ENCODE results near the gene TLDC2. TPM values are rescaled to one million over a fixed set of nuclear protein-coding genes. Genes with fewer than 3 reads are reported as not detected.
"Not testable (repeated sequence)": the region's sequence is repeated elsewhere in the genome, so short reads cannot be mapped to it uniquely, and the experiment has no call there.

Gene TLDC2
- total RNA-seq, 1 experiment from 2014 or later: not detected

DNA sequence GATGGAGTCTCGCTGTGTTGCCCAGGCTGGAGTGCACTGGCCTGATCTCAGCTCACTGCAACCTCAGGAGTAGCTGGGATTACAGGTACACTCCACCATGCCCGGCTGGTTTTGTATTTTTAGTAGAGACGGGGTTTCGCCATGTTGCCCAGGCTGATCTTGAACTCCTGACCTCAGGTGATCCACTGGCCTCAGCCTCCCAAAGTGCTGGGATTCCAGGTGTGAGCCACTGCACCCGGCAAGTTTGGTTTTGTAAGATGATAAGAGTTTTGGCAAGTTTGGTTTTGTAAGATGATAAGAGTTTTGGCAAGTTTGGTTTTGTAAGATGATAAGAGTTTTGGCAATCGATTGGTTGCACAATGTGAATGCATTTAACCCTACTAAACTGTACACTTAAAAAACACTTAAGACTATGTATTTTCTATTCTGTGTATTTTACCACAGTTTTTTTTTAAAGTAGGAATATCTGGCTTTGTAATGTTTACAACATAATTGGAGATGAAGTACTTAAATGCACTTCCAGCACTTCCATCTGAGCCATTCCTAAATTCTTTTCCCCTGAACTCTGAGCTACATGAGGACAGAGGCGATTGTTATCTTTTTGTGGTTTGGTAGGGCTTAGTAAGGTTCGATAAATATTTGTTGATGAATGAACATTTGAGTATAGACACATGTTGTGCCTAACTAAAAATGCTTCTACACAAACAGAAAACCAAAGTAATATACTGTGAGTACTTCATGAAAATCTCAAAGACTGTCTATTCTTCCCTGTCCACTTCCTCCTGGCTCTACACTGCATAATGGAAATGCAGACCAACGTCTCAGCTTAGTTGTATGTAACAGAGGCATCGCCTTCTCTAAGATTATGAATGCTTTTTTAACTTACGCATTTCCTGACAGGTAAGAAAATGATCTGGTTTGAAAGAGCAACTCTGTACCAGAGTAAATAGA lies 56.8 kb downstream of the TLDC2 start:
- Histone ChIP-seq H3K9me3 (no peaks in the 10 kb centered on the region), H3K27me3 (replicated peaks; ENCODE audit: control insufficient read depth, insufficient read depth, low read length) (no peaks in the 10 kb centered on the region), H3K36me3 (ENCODE audit: control insufficient read depth, insufficient read depth, low read length) (no peaks in the 10 kb centered on the region), H3K4me3 (ENCODE audit: low read depth, low read length) (no peak overlapping the region), H3K4me1 (no peaks in the 10 kb centered on the region)
- DNase-seq: no peak
- no peaks in the 10 kb centered on the region for H3K4me1 Mint-ChIP-seq (ENCODE audit: low read depth, unreplicated experiment)
- peaks cover 32% of the 10 kb centered on the region for H3K36me3 Mint-ChIP-seq (ENCODE audit: insufficient read depth, unreplicated experiment)
- ChIA-PET CTCF (no interaction called here), POLR2A (interaction anchor here (0.6 kb wide), 1 partner anchor 91 kb away, joined by 7 read pairs; no protein-coding TSS in a partner anchor)
- H3K27ac Mint-ChIP-seq (ENCODE audit: unreplicated experiment): no peak overlapping the region
- no peaks in the 10 kb centered on the region for H3K27me3 Mint-ChIP-seq (ENCODE audit: insufficient read depth, unreplicated experiment)
- H3K9me3 Mint-ChIP-seq (ENCODE audit: unreplicated experiment): no peaks in the 10 kb centered on the region
- no TSS peak for BruUV-seq (replicated peaks)
- intact Hi-C loops (cut with micrococcal nuclease; ENCODE audit: unreplicated experiment): no loop called here
- no peak overlapping the region for H3K4me3 Mint-ChIP-seq (ENCODE audit: unreplicated experiment)
- TF ChIP-seq CTCF (IDR thresholded peaks at IDR 0.05; ENCODE audit: insufficient read depth in 1 of 2, low read depth in 1 of 2, low read length in 1 of 2, severe bottlenecking in 1 of 2, unreplicated experiment in 1 of 2): no peak

- H3K4me1 ChIP-seq; DNase-seq; H3K27me3 Mint-ChIP-seq (ENCODE audit: insufficient read depth, unreplicated experiment); H3K9me3 Mint-ChIP-seq (ENCODE audit: unreplicated experiment); BruUV-seq (replicated peaks); H3K27me3 ChIP-seq (replicated peaks; ENCODE audit: control insufficient read depth, insufficient read depth, low read length); H3K4me3 ChIP-seq (ENCODE audit: low read depth, low read length); H3K4me1 Mint-ChIP-seq (ENCODE audit: low read depth, unreplicated experiment); H3K27ac Mint-ChIP-seq (ENCODE audit: unreplicated experiment); CTCF ChIA-PET; H3K36me3 ChIP-seq (ENCODE audit: control insufficient read depth, insufficient read depth, low read length); intact Hi-C loops (cut with micrococcal nuclease; ENCODE audit: unreplicated experiment); H3K9me3 ChIP-seq; POLR2A ChIA-PET; H3K4me3 Mint-ChIP-seq (ENCODE audit: unreplicated experiment): not testable (repeated sequence)
- H3K36me3 Mint-ChIP-seq (ENCODE audit: insufficient read depth, unreplicated experiment): peaks cover 24% of the 10 kb centered on the region
These were observed 57.6 kb downstream of the TLDC2 start for GRCh38 chr20:36933571-36933970.

DNA sequence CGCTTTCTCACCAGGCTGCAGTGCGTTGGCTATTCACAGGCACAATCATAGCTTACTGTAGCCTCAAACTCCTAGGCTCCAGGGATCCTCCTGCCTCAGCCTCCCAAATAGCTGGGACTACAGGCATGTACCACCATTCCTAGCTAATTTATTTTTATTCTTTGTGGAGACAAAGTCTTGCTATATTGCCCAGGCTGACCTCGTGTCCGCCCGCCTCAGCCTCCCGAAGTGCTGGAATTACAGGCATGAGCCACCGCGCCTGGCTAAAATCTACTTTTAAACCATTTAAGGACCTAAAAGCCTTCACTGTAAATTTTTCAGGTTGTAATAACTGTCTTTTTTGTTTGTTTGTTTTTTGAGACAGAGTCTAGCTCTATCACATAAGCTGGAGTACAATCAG lies 60.4 kb downstream of the TLDC2 start:
- Mint-ChIP-seq H3K4me3 (ENCODE audit: unreplicated experiment) (no peak overlapping the region), H3K36me3 (ENCODE audit: insufficient read depth, unreplicated experiment) (peaks cover 13% of the 10 kb centered on the region), H3K27me3 (ENCODE audit: insufficient read depth, unreplicated experiment) (no peaks in the 10 kb centered on the region), H3K4me1 (ENCODE audit: low read depth, unreplicated experiment) (no peaks in the 10 kb centered on the region), H3K27ac (ENCODE audit: unreplicated experiment) (no peak overlapping the region), H3K9me3 (ENCODE audit: unreplicated experiment) (no peaks in the 10 kb centered on the region)
- BruUV-seq (replicated peaks): no TSS peak
- CTCF ChIA-PET: interaction anchor here (0.6 kb wide), 1 partner anchor 146 kb away, joined by 4 read pairs; no protein-coding TSS in a partner anchor
- no peak for TF ChIP-seq CTCF (IDR thresholded peaks at IDR 0.05; ENCODE audit: insufficient read depth in 1 of 2, low read depth in 1 of 2, low read length in 1 of 2, severe bottlenecking in 1 of 2, unreplicated experiment in 1 of 2)
- H3K36me3 ChIP-seq (ENCODE audit: control insufficient read depth, insufficient read depth, low read length): no peaks in the 10 kb centered on the region
- DNase-seq: no peak
- no peak overlapping the region for H3K4me3 ChIP-seq (ENCODE audit: low read depth, low read length)
- no peaks in the 10 kb centered on the region for H3K27me3 ChIP-seq (replicated peaks; ENCODE audit: control insufficient read depth, insufficient read depth, low read length)
- intact Hi-C loops (cut with micrococcal nuclease; ENCODE audit: unreplicated experiment): no loop called here
- no peaks in the 10 kb centered on the region for H3K9me3 ChIP-seq
- POLR2A ChIA-PET: no interaction called here
- H3K4me1 ChIP-seq: no peaks in the 10 kb centered on the region

DNA sequence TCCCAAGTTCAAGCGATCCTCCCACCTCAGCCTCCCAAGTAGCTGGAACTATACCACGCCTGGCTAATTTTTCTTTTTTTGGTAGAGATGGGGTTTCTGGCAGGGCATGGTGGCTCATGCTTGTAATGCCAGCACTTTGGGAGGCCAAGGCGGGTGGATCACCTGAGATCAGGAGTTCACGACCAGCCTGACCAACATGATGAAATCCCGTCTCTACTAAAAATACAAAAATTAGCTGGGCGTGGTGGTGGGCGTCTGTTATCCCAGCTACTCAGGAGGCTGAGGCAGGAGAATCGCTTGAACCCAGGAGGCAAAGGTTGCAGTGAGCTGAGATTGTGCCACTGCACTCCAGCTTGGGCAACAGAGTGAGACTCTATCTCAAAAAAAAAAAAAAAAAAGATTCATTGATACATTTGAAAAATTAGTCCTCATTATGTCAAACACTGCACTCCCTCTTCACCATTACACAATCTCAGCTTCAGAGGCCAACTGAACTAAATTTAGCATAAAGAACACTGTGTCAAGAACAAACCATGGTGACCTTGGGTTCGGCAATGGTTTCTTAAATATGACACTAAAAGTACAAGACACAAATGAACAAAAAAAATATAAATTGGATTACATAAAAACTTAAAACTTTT lies 60.9 kb downstream of the TLDC2 start:
- CTCF ChIA-PET: interaction anchor here (0.6 to 0.7 kb wide), 2 partner anchors 227 to 1937 kb away, joined by 4 to 5 read pairs; no protein-coding TSS in a partner anchor
- H3K27ac Mint-ChIP-seq (ENCODE audit: unreplicated experiment); DNase-seq; intact Hi-C loops (cut with micrococcal nuclease; ENCODE audit: unreplicated experiment); H3K4me3 Mint-ChIP-seq (ENCODE audit: unreplicated experiment); H3K4me3 ChIP-seq (ENCODE audit: low read depth, low read length); BruUV-seq (replicated peaks); POLR2A ChIA-PET; H3K9me3 Mint-ChIP-seq (ENCODE audit: unreplicated experiment); H3K27me3 ChIP-seq (replicated peaks; ENCODE audit: control insufficient read depth, insufficient read depth, low read length); H3K9me3 ChIP-seq; H3K27me3 Mint-ChIP-seq (ENCODE audit: insufficient read depth, unreplicated experiment); H3K4me1 Mint-ChIP-seq (ENCODE audit: low read depth, unreplicated experiment); H3K36me3 ChIP-seq (ENCODE audit: control insufficient read depth, insufficient read depth, low read length); H3K4me1 ChIP-seq: not testable (repeated sequence)
- H3K36me3 Mint-ChIP-seq (ENCODE audit: insufficient read depth, unreplicated experiment): peaks cover 11% of the 10 kb centered on the region
